Trophoblast cell (in vitro differentiated cells and primary cell): Measurements from ENCODE around the gene MST1.
A peak's percentile ranks its signal among the peaks of the same experiment; 100 is the strongest.

Source experiments
- DNase-seq, 2 donors: peaks; one replicate each; pipeline ENCODE4 v3.0.0-alpha.2; 2016
- H2AFZ ChIP-seq: 2 replicates; pipeline ENCODE4 v1.6.1; 2013; ENCODE audit warnings: low read length, moderate library complexity, mild to moderate bottlenecking; ENCODE audit not compliant: insufficient read depth, poor library complexity
- H2AK5ac ChIP-seq: 2 replicates; pipeline ENCODE4 v1.6.1; 2013; ENCODE audit warnings: mild to moderate bottlenecking, low read length
- H2BK120ac ChIP-seq: 2 replicates; pipeline ENCODE4 v1.6.1; 2013; ENCODE audit warnings: low read length, mild to moderate bottlenecking, moderate library complexity; ENCODE audit not compliant: insufficient read depth, poor library complexity
- H2BK12ac ChIP-seq: 2 replicates; pipeline ENCODE4 v1.6.1; 2013; ENCODE audit warnings: mild to moderate bottlenecking, low read length, moderate library complexity
- H2BK5ac ChIP-seq: 2 replicates; pipeline ENCODE4 v1.6.1; 2013; ENCODE audit warnings: low read length, low read depth, moderate library complexity, mild to moderate bottlenecking; ENCODE audit not compliant: poor library complexity
- H3K14ac ChIP-seq: 2 replicates; pipeline ENCODE4 v1.6.1; 2013; ENCODE audit warnings: mild to moderate bottlenecking, low read length
- H3K18ac ChIP-seq: 2 replicates; pipeline ENCODE4 v1.6.1; 2013; ENCODE audit warnings: mild to moderate bottlenecking, low read length
- H3K23ac ChIP-seq: 2 replicates; pipeline ENCODE4 v1.6.1; 2013; ENCODE audit warnings: low read length
- H3K27ac ChIP-seq: 2 replicates; pipeline ENCODE4 v1.5.1; 2013; ENCODE audit warnings: low read depth, mild to moderate bottlenecking, inconsistent platforms, low read length, moderate library complexity
- H3K27me3 ChIP-seq: 2 replicates; pipeline ENCODE4 v1.6.1; 2013; ENCODE audit warnings: inconsistent platforms, mild to moderate bottlenecking, low read length, moderate library complexity; ENCODE audit not compliant: insufficient read depth
- H3K36me3 ChIP-seq, 2 experiments: 1 replicate in 1 of 2; 2 replicates in 1 of 2; pipeline ENCODE4 v1.6.1; 2013; ENCODE audit warnings: low read length in 2 of 2, mild to moderate bottlenecking in 2 of 2, moderate library complexity in 1 of 2; ENCODE audit not compliant: insufficient read depth in 2 of 2, control insufficient read depth in 1 of 2
- H3K4ac ChIP-seq: 2 replicates; pipeline ENCODE4 v1.6.1; 2013; ENCODE audit warnings: low read depth, mild to moderate bottlenecking, low read length, moderate library complexity
- H3K4me1 ChIP-seq, 2 experiments: 1 replicate in 1 of 2; 2 replicates in 1 of 2; pipeline ENCODE4 v1.6.1; 2013; ENCODE audit warnings: low read length in 2 of 2, mild to moderate bottlenecking in 2 of 2, moderate library complexity in 1 of 2; ENCODE audit not compliant: insufficient read depth in 2 of 2, control insufficient read depth in 1 of 2
- H3K4me2 ChIP-seq: 2 replicates; pipeline ENCODE4 v1.6.1; 2013; ENCODE audit warnings: inconsistent platforms, mild to moderate bottlenecking, low read length, moderate library complexity
- H3K4me3 ChIP-seq: 2 replicates; pipeline ENCODE4 v1.5.1; 2013; ENCODE audit warnings: mild to moderate bottlenecking, low read depth, low read length, inconsistent platforms
- H3K79me1 ChIP-seq: one replicate; pipeline ENCODE4 v1.6.1; 2013; ENCODE audit warnings: low read length
- H3K79me2 ChIP-seq: 2 replicates; pipeline ENCODE4 v1.6.1; 2013; ENCODE audit warnings: low read length, mild to moderate bottlenecking; ENCODE audit not compliant: control insufficient read depth, insufficient read depth, poor library complexity
- H3K9ac ChIP-seq: 2 replicates; pipeline ENCODE4 v1.6.1; 2013; ENCODE audit warnings: mild to moderate bottlenecking, low read length
- H3K9me3 ChIP-seq: 2 replicates; pipeline ENCODE4 v1.6.1; 2013; ENCODE audit warnings: low read depth, mild to moderate bottlenecking, control low read depth, inconsistent platforms, low read length; ENCODE audit not compliant: insufficient read depth
- H4K12ac ChIP-seq: 2 replicates; pipeline ENCODE4 v1.6.1; 2013; ENCODE audit warnings: low read depth, mild to moderate bottlenecking, low read length, moderate library complexity
- H4K8ac ChIP-seq: 2 replicates; pipeline ENCODE4 v1.6.1; 2013; ENCODE audit warnings: low read depth, mild to moderate bottlenecking, low read length, moderate library complexity
- H4K91ac ChIP-seq: one replicate; pipeline ENCODE4 v1.6.1; 2013; ENCODE audit warnings: low read depth, mild to moderate bottlenecking, low read length, moderate library complexity
- WGBS: extraction: QIAGEN DNeasy Blood & Tissue Kit; methylation state at CpG from one replicate; pipeline ENCODE4 v1.1.7; 2013; ENCODE audit warnings: missing lambda C conversion rate; ENCODE audit not compliant: insufficient read length, insufficient coverage; ENCODE audit errors: extremely low coverage; 5-methylcytosine and 5-hydroxymethylcytosine counted together

The MST1 gene

DNA sequence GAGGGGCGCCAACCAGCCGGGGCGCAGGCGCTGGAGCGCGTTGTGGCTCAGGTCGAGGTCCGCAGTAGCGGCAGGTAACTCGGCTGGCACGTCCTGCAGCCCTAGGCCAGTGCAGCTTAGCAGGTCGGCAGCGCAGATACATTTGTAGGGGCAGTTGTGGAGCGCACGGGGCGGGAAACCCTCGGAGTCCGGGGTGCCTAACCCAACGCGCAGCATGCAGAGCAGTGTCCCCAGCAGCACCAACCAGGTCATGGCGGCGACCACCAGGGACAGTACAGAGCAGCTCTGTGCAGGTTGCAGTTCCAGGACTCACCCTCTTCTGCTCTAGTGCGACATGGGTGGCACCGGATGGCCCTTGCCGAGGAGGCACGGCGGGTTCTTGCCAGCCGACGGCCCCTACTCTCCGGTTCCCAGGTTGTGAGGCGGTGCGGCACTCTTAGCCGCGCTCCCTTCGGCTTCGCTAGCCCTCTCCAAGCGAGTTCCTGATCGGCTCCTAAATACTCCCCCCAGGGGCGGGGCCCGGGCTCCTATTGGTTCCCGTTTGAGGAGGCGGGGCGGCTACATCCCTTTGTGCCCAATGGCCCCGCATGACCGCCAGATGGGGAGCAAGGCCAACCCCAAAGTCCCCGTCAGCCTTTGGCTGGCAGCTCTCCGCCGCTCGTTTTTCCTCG, 30.1 kb upstream of the MST1 start, which contains the start of gene AMIGO3:
AMIGO3 (minus strand) TSS at position 471 of the 671 bp plus-strand sequence; CDS start at position 252, 219 bp downstream.
- Histone ChIP-seq H4K12ac (peak within 1 kb of the TSS; percentile 50), H3K4ac (no peak within 1 kb of the TSS), H3K9ac (no peak within 1 kb of the TSS), H3K27ac (no peak within 1 kb of the TSS), H3K36me3 (peaks cover 35 to 41% of the 10 kb centered on the region in 2 experiments), H2AK5ac (no peak within 1 kb of the TSS), H3K4me2 (peak within 1 kb of the TSS; percentile 85), H3K27me3 (no peaks in the 10 kb centered on the region), H2BK5ac (no peak within 1 kb of the TSS), H3K18ac (no peak within 1 kb of the TSS), H4K91ac (peak within 1 kb of the TSS; percentile 17), H2BK12ac (no peak within 1 kb of the TSS), H3K79me2 (peaks cover 9% of the 10 kb centered on the region), H2BK120ac (no peak within 1 kb of the TSS), H3K9me3 (peaks cover 10% of the 10 kb centered on the region), H2AFZ (peak within 1 kb of the TSS; percentile 1), H3K4me1 (peaks cover 11 to 16% of the 10 kb centered on the region in 2 experiments), H3K23ac (no peak within 1 kb of the TSS), H3K14ac (peak within 1 kb of the TSS; percentile 50), H3K4me3 (peak within 1 kb of the TSS; percentile 71), H3K79me1 (peaks cover 9% of the 10 kb centered on the region), H4K8ac (peak within 1 kb of the TSS; percentile 55)
- DNase-seq = peak; percentile 87
- no CpG with 5 or more reads among the region's 50 CpGs for WGBS

DNA sequence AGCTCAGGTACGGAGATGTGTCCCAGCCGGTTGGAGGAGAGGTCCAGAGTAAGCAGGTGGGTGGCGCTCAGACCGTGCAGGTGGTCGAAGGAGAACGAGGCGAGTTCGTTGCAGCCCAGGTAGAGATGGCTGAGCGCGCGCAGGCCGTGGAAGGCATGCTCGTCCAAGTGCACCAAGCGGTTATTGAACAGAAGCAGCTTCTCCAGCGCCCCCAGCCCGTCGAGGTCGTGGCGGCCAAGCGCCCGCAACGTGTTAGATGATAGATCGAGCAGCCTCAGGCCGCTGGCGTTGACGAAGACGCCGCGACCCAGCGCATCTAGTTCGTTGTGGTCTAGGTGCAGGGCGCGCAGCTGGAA, 29.6 kb upstream of the MST1 start:
- Histone ChIP-seq H3K4me2 (peak overlapping the region; percentile 85), H4K12ac (no peak overlapping the region), H3K9me3 (peaks cover 10% of the 10 kb centered on the region), H4K91ac (no peak overlapping the region), H2BK5ac (no peak overlapping the region), H3K14ac (no peak overlapping the region), H2BK12ac (no peak overlapping the region), H4K8ac (no peak overlapping the region), H2BK120ac (no peak overlapping the region), H3K4me1 (peaks cover 11 to 16% of the 10 kb centered on the region in 2 experiments), H3K9ac (no peak overlapping the region), H3K18ac (no peak overlapping the region), H3K4me3 (peak overlapping the region; percentile 71), H3K79me1 (peaks cover 6% of the 10 kb centered on the region), H2AFZ (no peak overlapping the region), H3K23ac (no peak overlapping the region), H3K79me2 (peaks cover 7% of the 10 kb centered on the region), H3K27me3 (no peaks in the 10 kb centered on the region), H3K27ac (no peak overlapping the region), H3K4ac (no peak overlapping the region), H2AK5ac (no peak overlapping the region), H3K36me3 (peaks cover 35 to 41% of the 10 kb centered on the region in 2 experiments)
- no CpG with 5 or more reads among the region's 33 CpGs for WGBS
- no peak for DNase-seq

DNA sequence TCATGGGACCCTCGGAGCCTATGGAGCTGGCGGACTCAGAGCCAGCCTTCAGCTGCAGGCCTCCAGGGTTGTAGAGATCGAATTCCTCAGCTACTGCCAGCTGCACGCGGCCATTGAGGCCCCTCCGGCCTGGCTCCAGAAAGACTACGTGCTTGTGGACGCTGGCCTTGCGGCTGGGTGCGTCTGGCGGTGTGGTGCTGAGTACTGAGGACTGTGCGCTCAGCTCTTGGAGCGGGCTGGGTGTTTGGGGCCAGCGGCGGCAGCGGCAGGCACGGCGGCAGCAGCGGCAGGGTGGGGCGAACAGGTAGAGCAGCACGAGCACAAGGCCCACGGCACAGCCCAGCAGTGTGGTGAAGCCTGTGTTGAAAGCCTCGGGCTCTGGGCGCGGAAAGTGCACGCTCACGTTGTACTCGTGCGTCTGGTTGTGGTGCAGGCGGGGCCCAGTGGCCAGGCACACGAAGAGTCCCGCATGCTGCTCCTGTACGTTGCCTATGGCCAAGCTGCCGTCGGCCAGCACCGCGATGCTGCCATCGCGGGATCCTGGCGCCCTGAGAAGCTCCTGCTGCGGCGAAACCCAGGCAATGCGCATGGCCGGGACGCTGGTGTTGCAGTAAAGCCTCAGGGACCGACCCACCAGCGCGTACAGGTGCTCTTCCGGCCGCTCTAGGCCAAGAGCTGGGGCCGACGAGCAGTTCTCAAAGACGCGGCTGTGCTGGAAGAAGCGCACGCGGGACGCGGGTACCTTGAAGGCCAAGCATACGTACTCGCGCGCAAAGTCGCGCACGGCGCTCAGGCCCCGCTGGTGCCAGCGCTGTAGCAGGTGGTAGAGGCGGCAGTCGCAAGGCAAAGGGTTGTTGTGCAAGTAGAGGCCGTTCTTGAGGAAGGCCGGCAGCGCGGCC, 28.9 kb upstream of the MST1 start:
- H3K14ac ChIP-seq = no peak overlapping the region
- no peak overlapping the region for H3K9ac ChIP-seq
- DNase-seq = peak; percentile 42 to 61
- no peak overlapping the region for H3K23ac ChIP-seq
- peaks cover under 1% of the 10 kb centered on the region for H3K79me1 ChIP-seq
- no peaks in the 10 kb centered on the region for H3K27me3 ChIP-seq
- H2AFZ ChIP-seq = no peak overlapping the region
- no peak overlapping the region for H3K4ac ChIP-seq
- no peak overlapping the region for H3K27ac ChIP-seq
- no peak overlapping the region for H2AK5ac ChIP-seq
- peaks cover 11 to 14% of the 10 kb centered on the region in 2 experiments for H3K4me1 ChIP-seq
- H3K79me2 ChIP-seq = peaks cover 2% of the 10 kb centered on the region
- H3K9me3 ChIP-seq = peaks cover 10% of the 10 kb centered on the region
- H3K4me3 ChIP-seq = peak overlapping the region; percentile 71
- H3K18ac ChIP-seq = no peak overlapping the region
- H3K4me2 ChIP-seq = peak overlapping the region; percentile 85
- no peak overlapping the region for H2BK120ac ChIP-seq
- peaks cover 35 to 44% of the 10 kb centered on the region in 2 experiments for H3K36me3 ChIP-seq
- H2BK12ac ChIP-seq = no peak overlapping the region
- H4K8ac ChIP-seq = no peak overlapping the region
- H2BK5ac ChIP-seq = no peak overlapping the region
- no peak overlapping the region for H4K91ac ChIP-seq
- no peak overlapping the region for H4K12ac ChIP-seq
- WGBS = no CpG with 5 or more reads among the region's 75 CpGs

DNA sequence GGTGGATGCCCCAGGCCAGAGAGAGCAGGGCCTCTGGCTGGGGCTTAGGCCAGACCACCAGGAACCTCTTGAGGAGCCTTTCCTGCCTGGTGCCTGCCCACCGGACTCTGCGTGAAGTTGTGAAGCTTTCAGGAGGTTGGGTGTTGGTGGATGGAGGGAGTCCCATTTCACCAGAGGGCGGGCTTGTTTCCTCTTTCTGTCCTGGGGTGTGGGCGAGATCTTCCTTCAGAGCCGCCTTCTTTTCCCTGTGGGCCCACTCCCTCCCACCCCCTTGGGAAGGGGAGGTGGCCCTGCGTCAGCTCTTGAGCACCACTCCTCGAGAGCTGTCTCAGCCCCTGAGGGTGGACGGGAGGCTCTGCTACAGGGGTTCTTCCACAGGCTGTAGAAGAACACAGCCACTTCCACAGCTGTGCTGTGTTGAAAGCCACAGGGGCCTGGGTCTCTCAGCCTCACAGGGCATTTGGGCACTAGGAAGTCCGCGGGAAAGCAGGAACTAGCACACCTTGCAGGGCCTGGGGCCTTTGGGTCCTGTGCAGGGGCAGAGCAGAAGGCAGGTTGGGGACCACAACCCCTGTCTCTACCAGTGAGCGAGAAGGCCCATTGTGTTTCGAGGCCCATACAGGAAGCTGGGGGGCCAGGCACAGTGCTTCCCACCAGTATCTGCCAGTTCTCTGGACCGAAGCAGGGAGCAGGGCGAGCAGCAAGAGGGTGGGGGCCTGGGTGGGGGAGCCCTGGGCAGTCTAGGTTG, 28.1 kb upstream of the MST1 start:
- H2BK5ac ChIP-seq = no peak overlapping the region
- no peak overlapping the region for H3K14ac ChIP-seq
- H3K23ac ChIP-seq = no peak overlapping the region
- no peak overlapping the region for H2BK120ac ChIP-seq
- no peak for DNase-seq
- no peak overlapping the region for H4K12ac ChIP-seq
- H3K27me3 ChIP-seq = no peaks in the 10 kb centered on the region
- H3K9ac ChIP-seq = no peak overlapping the region
- H3K79me2 ChIP-seq = no peaks in the 10 kb centered on the region
- H3K4me3 ChIP-seq = no peak overlapping the region
- H3K4me2 ChIP-seq = no peak overlapping the region
- no peak overlapping the region for H3K27ac ChIP-seq
- H3K4me1 ChIP-seq = peaks cover 5 to 8% of the 10 kb centered on the region in 2 experiments
- no peaks in the 10 kb centered on the region for H3K79me1 ChIP-seq
- H3K9me3 ChIP-seq = peaks cover 9% of the 10 kb centered on the region
- no peak overlapping the region for H4K91ac ChIP-seq
- no peak overlapping the region for H2BK12ac ChIP-seq
- no CpG with 5 or more reads among the region's 14 CpGs for WGBS
- H2AFZ ChIP-seq = no peak overlapping the region
- no peak overlapping the region for H2AK5ac ChIP-seq
- no peak overlapping the region for H3K4ac ChIP-seq
- H3K18ac ChIP-seq = no peak overlapping the region
- H4K8ac ChIP-seq = no peak overlapping the region
- H3K36me3 ChIP-seq = peaks cover 30 to 42% of the 10 kb centered on the region in 2 experiments
